Activated B cell treated with CpG ODN at 0.5 μM for 24 hours (primary cell): ENCODE results near the gene SMIM35. TPM values are rescaled to one million over a fixed set of nuclear protein-coding genes. Genes with fewer than 3 reads are reported as not detected.
A peak's percentile ranks its signal among the peaks of the same experiment; 100 is the strongest.

ENCODE experiments used
- ATAC-seq: fragments of 200-7000 bp; cut with Tn5 transposase; one replicate; pipeline ENCODE4 v1.10.0; 2021; ENCODE audit warnings: low read depth, mild to moderate bottlenecking, moderate library complexity
- CTCF ChIA-PET: fragments of 350-600 bp; sonication (Branson Sonifier 250); formaldehyde crosslinking; loops from one replicate; lab custom pipeline; 2021; ENCODE audit warnings: antibody characterized with exemption; lab: Charles Lee
- POLR2A ChIA-PET: fragments of 350-600 bp; sonication (Branson Sonifier 250); formaldehyde crosslinking; loops from one replicate; lab custom pipeline; 2021; ENCODE audit warnings: antibody characterized with exemption; lab: Charles Lee
- DNase-seq: peaks from one replicate; pipeline ENCODE4 v3.0.0; 2022
- H3K27ac Mint-ChIP-seq: one replicate; pipeline ENCODE4 v1.8.0; 2020; ENCODE audit warnings: mixed read lengths
- H3K27me3 Mint-ChIP-seq: one replicate; pipeline ENCODE4 v1.8.0; 2021; ENCODE audit warnings: mixed read lengths
- H3K36me3 Mint-ChIP-seq: one replicate; pipeline ENCODE4 v1.8.0; 2021; ENCODE audit warnings: low read depth, mixed read lengths
- H3K4me1 Mint-ChIP-seq: one replicate; pipeline ENCODE4 v1.8.0; 2021; ENCODE audit warnings: mixed read lengths
- H3K4me3 Mint-ChIP-seq: one replicate; pipeline ENCODE4 v1.8.0; 2020; ENCODE audit warnings: mild to moderate bottlenecking, mixed read lengths
- H3K9me3 Mint-ChIP-seq: one replicate; pipeline ENCODE4 v1.8.0; 2020; ENCODE audit warnings: mixed read lengths
- intact Hi-C: fragments of 100-400 bp; cut with micrococcal nuclease; formaldehyde crosslinking; loops from one replicate; pipeline ENCODE4 v1.15.1; 2024
- total RNA-seq: library from RNA; stranded (reverse); gene quantifications from 2 replicates; pipeline ENCODE4 v1.2.3, GENCODE V29; 2022
- TF ChIP-seq, protein P1 (sequence below): fragments of 200-600 bp; IDR thresholded peaks from one replicate; pipeline ENCODE4 v1.8.0; 2022; ENCODE audit warnings: antibody characterized with exemption, mild to moderate bottlenecking

Gene SMIM35
- total RNA-seq, 1 donor from 2014 or later = 1.8 TPM

DNA sequence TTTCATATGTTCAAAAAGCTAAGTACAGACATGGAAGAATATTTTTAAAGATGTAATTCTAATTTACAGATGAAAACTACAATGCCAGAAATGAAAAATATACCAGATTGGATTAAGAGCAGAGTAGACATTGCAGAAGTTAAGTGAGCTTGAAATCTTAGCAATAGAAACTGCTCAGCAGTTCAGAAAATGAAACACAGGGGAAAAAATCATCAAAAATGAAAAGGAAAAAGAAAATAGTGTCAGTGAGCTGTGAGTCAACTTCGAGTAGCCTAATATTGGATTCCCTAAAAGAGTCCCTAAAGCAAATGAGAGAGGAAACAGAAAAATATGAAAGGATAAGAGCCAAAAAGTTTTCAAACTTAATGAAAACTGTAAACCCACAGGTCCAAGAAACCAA is 126.4 kb downstream of the SMIM35 start:
- DNase-seq = no peak
- Mint-ChIP-seq H3K27me3 (no peaks in the 10 kb centered on the region), H3K4me1 (peaks cover 23% of the 10 kb centered on the region), H3K9me3 (peaks cover 32% of the 10 kb centered on the region), H3K27ac (no peak overlapping the region), H3K36me3 (peaks cover 24% of the 10 kb centered on the region), H3K4me3 (no peak overlapping the region)
- ChIA-PET POLR2A (interaction anchor here (0.6 to 1.2 kb wide), 6 partner anchors 9 to 64 kb away, joined by 3 to 13 read pairs (median 4); partner anchors contain the start of gene IL10RA), CTCF (interaction anchor here (1.0 to 1.5 kb wide), 5 partner anchors 10 to 152 kb away, joined by 3 to 6 read pairs (median 3); no protein-coding TSS in a partner anchor)
- ATAC-seq = no peak
- TF ChIP-seq, protein P1, sequence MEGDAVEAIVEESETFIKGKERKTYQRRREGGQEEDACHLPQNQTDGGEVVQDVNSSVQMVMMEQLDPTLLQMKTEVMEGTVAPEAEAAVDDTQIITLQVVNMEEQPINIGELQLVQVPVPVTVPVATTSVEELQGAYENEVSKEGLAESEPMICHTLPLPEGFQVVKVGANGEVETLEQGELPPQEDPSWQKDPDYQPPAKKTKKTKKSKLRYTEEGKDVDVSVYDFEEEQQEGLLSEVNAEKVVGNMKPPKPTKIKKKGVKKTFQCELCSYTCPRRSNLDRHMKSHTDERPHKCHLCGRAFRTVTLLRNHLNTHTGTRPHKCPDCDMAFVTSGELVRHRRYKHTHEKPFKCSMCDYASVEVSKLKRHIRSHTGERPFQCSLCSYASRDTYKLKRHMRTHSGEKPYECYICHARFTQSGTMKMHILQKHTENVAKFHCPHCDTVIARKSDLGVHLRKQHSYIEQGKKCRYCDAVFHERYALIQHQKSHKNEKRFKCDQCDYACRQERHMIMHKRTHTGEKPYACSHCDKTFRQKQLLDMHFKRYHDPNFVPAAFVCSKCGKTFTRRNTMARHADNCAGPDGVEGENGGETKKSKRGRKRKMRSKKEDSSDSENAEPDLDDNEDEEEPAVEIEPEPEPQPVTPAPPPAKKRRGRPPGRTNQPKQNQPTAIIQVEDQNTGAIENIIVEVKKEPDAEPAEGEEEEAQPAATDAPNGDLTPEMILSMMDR = no peak
- intact Hi-C loops = no loop called here

DNA sequence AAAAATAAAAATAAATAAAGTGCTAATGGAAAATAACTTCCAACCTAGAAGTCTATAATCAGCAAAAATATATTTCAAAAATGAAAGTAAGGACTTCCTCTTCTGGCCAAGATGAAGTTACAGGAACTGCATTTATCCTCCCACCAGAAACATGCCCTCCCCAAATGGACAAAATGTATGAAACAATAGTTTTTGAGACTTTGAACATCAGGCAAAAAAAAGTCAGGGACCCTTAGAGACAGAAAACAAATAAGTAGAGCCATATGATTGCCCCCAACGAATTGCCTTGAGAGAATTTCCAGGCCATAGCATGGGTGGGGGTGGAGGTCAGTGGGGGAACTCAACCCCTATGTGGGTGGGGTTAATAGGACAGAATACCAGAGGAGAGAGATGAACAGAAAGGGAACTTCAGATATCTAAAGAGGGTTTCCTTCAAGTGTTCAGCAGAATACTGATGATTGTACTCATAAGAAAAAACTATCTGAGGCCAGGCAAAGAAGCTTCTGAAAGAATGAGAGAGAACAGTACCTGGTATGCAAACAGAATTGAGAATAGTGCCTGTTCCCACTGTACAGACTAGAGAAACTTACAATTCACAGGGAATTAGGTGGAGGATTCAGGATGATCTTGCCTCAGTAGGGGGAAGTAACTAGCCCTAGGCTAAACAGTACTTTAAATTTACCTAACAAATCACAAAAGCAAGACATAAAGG is 127.2 kb downstream of the SMIM35 start:
- Mint-ChIP-seq H3K9me3 (peaks cover 32% of the 10 kb centered on the region), H3K4me3 (peak overlapping the region; percentile 0), H3K27me3 (no peaks in the 10 kb centered on the region), H3K36me3 (peaks cover 24% of the 10 kb centered on the region), H3K4me1 (peaks cover 23% of the 10 kb centered on the region), H3K27ac (peak overlapping the region; percentile 64)
- POLR2A ChIA-PET = interaction anchor here (0.7 to 1.2 kb wide), 4 partner anchors 20 to 28 kb away, joined by 3 to 5 read pairs (median 3); partner anchors contain the start of gene IL10RA
- DNase-seq (no peak), ATAC-seq (peak; percentile 47)
- CTCF ChIA-PET = interaction anchor here (1.0 to 1.5 kb wide), 4 partner anchors 9 to 94 kb away, joined by 3 to 6 read pairs (median 4); no protein-coding TSS in a partner anchor
- TF ChIP-seq, protein P1 = no peak
- intact Hi-C loops = loop anchor here (1.0 to 2.0 kb wide), 2 partner anchors 8 to 13 kb away; no protein-coding TSS in a partner anchor

DNA sequence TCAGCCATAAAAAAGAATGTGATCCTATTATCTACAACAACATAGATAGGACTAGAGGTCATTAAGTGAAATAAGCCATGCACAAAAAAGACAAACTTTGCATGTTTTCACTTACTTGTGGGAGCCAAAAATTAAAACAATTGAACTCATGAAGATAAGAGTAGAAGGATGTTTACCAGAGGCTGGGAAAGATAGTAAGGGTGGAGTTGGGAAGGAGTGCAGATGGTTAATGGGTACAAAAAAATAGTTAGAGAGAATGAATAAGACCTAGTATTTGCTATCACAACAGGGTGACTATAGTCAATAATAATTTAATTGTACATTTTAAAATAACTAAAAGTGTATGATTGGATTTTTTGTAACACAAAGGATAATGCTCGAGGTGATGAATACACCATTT is 127.8 kb downstream of the SMIM35 start:
- Mint-ChIP-seq H3K27ac (no peak overlapping the region), H3K4me1 (peaks cover 22% of the 10 kb centered on the region), H3K4me3 (no peak overlapping the region), H3K27me3 (no peaks in the 10 kb centered on the region), H3K9me3 (peaks cover 32% of the 10 kb centered on the region), H3K36me3 (peaks cover 24% of the 10 kb centered on the region)
- intact Hi-C loops = loop anchor here (1.0 to 2.0 kb wide), 2 partner anchors 8 to 14 kb away; no protein-coding TSS in a partner anchor
- TF ChIP-seq, protein P1 = no peak
- ChIA-PET POLR2A (no interaction called here), CTCF (no interaction called here)
- DNase-seq (no peak), ATAC-seq (no peak)

Other genes with a start within 250 kb of the SMIM35 start
- not detected in 2 replicates for gene FXYD6, start 210.3 kb downstream of the SMIM35 start, total RNA-seq
- gene TMPRSS13, start 157.6 kb downstream of the SMIM35 start, total RNA-seq = 3.4 and 3.7 TPM in 2 replicates
- 303 and 350 TPM in 2 replicates for gene IL10RA, start 100.6 kb downstream of the SMIM35 start, total RNA-seq
- not detected in 2 replicates for gene TMPRSS4, start 9.9 kb downstream of the SMIM35 start, total RNA-seq
- gene SCN4B, start 65.9 kb upstream of the SMIM35 start, total RNA-seq = not detected in 2 replicates
- gene SCN2B, start 89.7 kb upstream of the SMIM35 start, total RNA-seq = not detected in 2 replicates
- 1.2 and 1.5 TPM in 2 replicates for gene JAML, start 138.0 kb upstream of the SMIM35 start, total RNA-seq
- 2.9 and 3.7 TPM in 2 replicates for gene MPZL3, start 165.4 kb upstream of the SMIM35 start, total RNA-seq
- gene MPZL2, start 177.3 kb upstream of the SMIM35 start, total RNA-seq = 0.29 TPM in 1 of 2 replicates, not detected in the other
- gene CD3E, start 217.8 kb upstream of the SMIM35 start, total RNA-seq = 0.59 and 0.95 TPM in 2 replicates